DMS114 treated with DMSO at 0.1 percent for 48 hours (cell line): Measurements from ENCODE around the gene TOGARAM2.
"Not testable (repeated sequence)": the region's sequence is repeated elsewhere in the genome, so short reads cannot be mapped to it uniquely, and the experiment has no call there.

Experiments
- DNase-seq: peaks from one replicate; lab custom pipeline; 2025; ENCODE audit not compliant: unreplicated experiment; lab: John Stamatoyannopoulos, UW

Gene TOGARAM2

GRCh38 chr2:28976584-28976983, 4.5 kb upstream of the TOGARAM2 start:
- no peak for DNase-seq

- no peak for DNase-seq
These were observed 3.8 kb upstream of the TOGARAM2 start for GRCh38 chr2:28977176-28977875.

- DNase-seq = not testable (repeated sequence)
These were observed 3.1 kb upstream of the TOGARAM2 start for GRCh38 chr2:28978001-28978400.

- no peak for DNase-seq
These were observed 2.5 kb upstream of the TOGARAM2 start for GRCh38 chr2:28978606-28979005.

GRCh38 chr2:28979041-28979440, 2.1 kb upstream of the TOGARAM2 start:
- DNase-seq = no peak

GRCh38 chr2:28979576-28980366, 1.3 kb upstream of the TOGARAM2 start:
- no peak for DNase-seq

- no peak for DNase-seq
These were observed 606 bp upstream of the TOGARAM2 start for GRCh38 chr2:28980368-28981015.

- no peak for DNase-seq
These were observed 700 bp downstream of the TOGARAM2 start for GRCh38 chr2:28981620-28982376.

GRCh38 chr2:28982381-28982950, 1.4 kb downstream of the TOGARAM2 start:
- DNase-seq = no peak

GRCh38 chr2:28986429-28986828, 5.3 kb downstream of the TOGARAM2 start:
- DNase-seq = no peak

GRCh38 chr2:28989973-28990372, 8.9 kb downstream of the TOGARAM2 start:
- no peak for DNase-seq

- DNase-seq = no peak
These were observed 9.3 kb downstream of the TOGARAM2 start for GRCh38 chr2:28990445-28990844.

- no peak for DNase-seq
These were observed 9.9 kb downstream of the TOGARAM2 start for GRCh38 chr2:28991021-28991420.

GRCh38 chr2:28991460-28991859, 10.4 kb downstream of the TOGARAM2 start:
- no peak for DNase-seq

GRCh38 chr2:28993206-28993960, 12.3 kb downstream of the TOGARAM2 start:
- no peak for DNase-seq

- no peak for DNase-seq
These were observed 13.0 kb downstream of the TOGARAM2 start for GRCh38 chr2:28994074-28994473.

- no peak for DNase-seq
These were observed 13.6 kb downstream of the TOGARAM2 start for GRCh38 chr2:28994679-28995078.

- DNase-seq = no peak
These were observed 15.0 kb downstream of the TOGARAM2 start for GRCh38 chr2:28995765-28996750.

GRCh38 chr2:28997237-28997846, 16.2 kb downstream of the TOGARAM2 start:
- no peak for DNase-seq
